Mesenchymal stem cell (in vitro differentiated cells and primary cell): Measurements from ENCODE around the gene PTPRR.

Experiments used
- DNase-seq: peaks from one replicate; pipeline ENCODE4 v3.0.0-alpha.2; 2013
- H2AFZ ChIP-seq: one replicate; pipeline ENCODE4 v1.6.1; 2013; ENCODE audit warnings: low read depth, mild to moderate bottlenecking, control low read depth, inconsistent platforms, low read length, moderate library complexity
- H2AK5ac ChIP-seq: 2 replicates; pipeline ENCODE4 v1.6.1; 2013; ENCODE audit warnings: low read length, moderate library complexity, mild to moderate bottlenecking, inconsistent platforms; ENCODE audit not compliant: severe bottlenecking
- H2BK120ac ChIP-seq: one replicate; pipeline ENCODE4 v1.6.1; 2013; ENCODE audit warnings: low read depth, mild to moderate bottlenecking, inconsistent platforms, low read length, moderate library complexity
- H2BK12ac ChIP-seq, 2 experiments: one replicate each; pipeline ENCODE4 v1.6.1; 2013; ENCODE audit warnings: inconsistent platforms in 2 of 2, low read length in 2 of 2, mild to moderate bottlenecking in 2 of 2, moderate library complexity in 2 of 2, control low read depth in 1 of 2
- H2BK15ac ChIP-seq: one replicate; pipeline ENCODE4 v1.6.1; 2013; ENCODE audit warnings: mild to moderate bottlenecking, low read depth, inconsistent platforms; ENCODE audit not compliant: poor library complexity, severe bottlenecking
- H2BK5ac ChIP-seq: 2 replicates; pipeline ENCODE4 v1.6.1; 2013; ENCODE audit warnings: low read depth, mild to moderate bottlenecking, low read length, control low read depth, inconsistent platforms; ENCODE audit not compliant: poor library complexity, severe bottlenecking
- H3K14ac ChIP-seq, 2 experiments: one replicate each; pipeline ENCODE4 v1.6.1; 2013; ENCODE audit warnings: inconsistent platforms in 2 of 2, low read length in 2 of 2, control low read depth in 1 of 2, mild to moderate bottlenecking in 1 of 2, moderate library complexity in 1 of 2
- H3K18ac ChIP-seq, 2 experiments: one replicate each; pipeline ENCODE4 v1.6.1; 2013; ENCODE audit warnings: inconsistent platforms in 2 of 2, low read length in 2 of 2, control low read depth in 1 of 2, low read depth in 1 of 2, mild to moderate bottlenecking in 1 of 2
- H3K23ac ChIP-seq, 2 experiments: one replicate each; pipeline ENCODE4 v1.6.1; 2013; ENCODE audit warnings: inconsistent platforms in 2 of 2, low read length in 2 of 2, mild to moderate bottlenecking in 2 of 2, moderate library complexity in 2 of 2, control low read depth in 1 of 2
- H3K27ac ChIP-seq: 2 replicates; pipeline ENCODE4 v1.5.1; 2013; ENCODE audit warnings: mild to moderate bottlenecking, moderate library complexity, low read length, control low read depth, inconsistent platforms; ENCODE audit not compliant: poor library complexity, severe bottlenecking
- H3K27me3 ChIP-seq, 2 experiments: 2 replicates each; pipeline versions ENCODE4 v1.6.1 to v1.7.0; 2013; ENCODE audit warnings: low read length in 2 of 2, mild to moderate bottlenecking in 2 of 2, moderate library complexity in 2 of 2, control low read depth in 1 of 2, inconsistent platforms in 1 of 2; ENCODE audit not compliant: control insufficient read depth in 1 of 2, insufficient read depth in 1 of 2
- H3K36me3 ChIP-seq, 2 experiments: 2 replicates each; pipeline versions ENCODE4 v1.6.1 to v1.7.0; 2013; ENCODE audit warnings: low read length in 2 of 2, control low read depth in 1 of 2, inconsistent platforms in 1 of 2, low read depth in 1 of 2, mild to moderate bottlenecking in 1 of 2; ENCODE audit not compliant: insufficient read depth in 2 of 2, control insufficient read depth in 1 of 2
- H3K4ac ChIP-seq, 2 experiments: one replicate each; pipeline ENCODE4 v1.6.1; 2013; ENCODE audit warnings: inconsistent platforms in 2 of 2, low read length in 2 of 2, mild to moderate bottlenecking in 2 of 2, moderate library complexity in 2 of 2, control low read depth in 1 of 2, low read depth in 1 of 2
- H3K4me1 ChIP-seq: 2 replicates; pipeline ENCODE4 v1.6.1; 2013; ENCODE audit warnings: low read depth, low read length, control low read depth; ENCODE audit not compliant: control insufficient read depth, insufficient read depth
- H3K4me2 ChIP-seq: 2 replicates; pipeline ENCODE4 v1.6.1; 2013; ENCODE audit warnings: low read length, mild to moderate bottlenecking, inconsistent platforms; ENCODE audit not compliant: poor library complexity, severe bottlenecking
- H3K4me3 ChIP-seq, 2 experiments: 2 replicates each; pipeline versions ENCODE4 v1.5.1 to v1.7.0; 2013; ENCODE audit warnings: low read length in 2 of 2, mild to moderate bottlenecking in 2 of 2, control low read depth in 1 of 2, low read depth in 1 of 2; ENCODE audit not compliant: insufficient read depth in 1 of 2
- H3K79me1 ChIP-seq: replicated peaks from 2 replicates; pipeline ENCODE4 v1.6.1; 2013; ENCODE audit warnings: mild to moderate bottlenecking, control low read depth, low read length, inconsistent platforms; ENCODE audit not compliant: poor library complexity, severe bottlenecking
- H3K9ac ChIP-seq: 2 replicates; pipeline ENCODE4 v1.7.0; 2013; ENCODE audit warnings: mild to moderate bottlenecking, low read length, moderate library complexity
- H3K9me3 ChIP-seq: 2 replicates; pipeline ENCODE4 v1.7.0; 2013; ENCODE audit warnings: mild to moderate bottlenecking, low read length; ENCODE audit not compliant: control insufficient read depth
- H4K8ac ChIP-seq: one replicate; pipeline ENCODE4 v1.6.1; 2013; ENCODE audit warnings: inconsistent platforms, mild to moderate bottlenecking, low read length, moderate library complexity
- H4K91ac ChIP-seq: one replicate; pipeline ENCODE4 v1.6.1; 2013; ENCODE audit warnings: mild to moderate bottlenecking, low read length, inconsistent platforms
- WGBS: methylation state at CpG from one replicate; pipeline ENCODE4 v1.1.7; 2013; ENCODE audit warnings: mixed read lengths; 5-methylcytosine and 5-hydroxymethylcytosine counted together

Gene PTPRR

GRCh38 chr12:70955415-70955814, 34.9 kb upstream of the PTPRR start:
- no CpG with 5 or more reads among the region's 1 CpG for whole genome bisulfite sequencing
- Histone ChIP-seq H3K4me2 (no peak overlapping the region), H2AFZ (no peak overlapping the region), H2BK120ac (no peak overlapping the region), H4K8ac (no peak overlapping the region), H3K9ac (no peak overlapping the region), H3K27ac (no peak overlapping the region), H3K4me1 (no peaks in the 10 kb centered on the region), H2BK12ac (no peak overlapping the region), H3K36me3 (no peaks in the 10 kb centered on the region), H4K91ac (no peak overlapping the region), H3K9me3 (peaks cover 6% of the 10 kb centered on the region), H3K27me3 (no peaks in the 10 kb centered on the region), H3K79me1 (no peaks in the 10 kb centered on the region), H2BK15ac (no peak overlapping the region), H3K18ac (no peak overlapping the region), H3K4me3 (no peak overlapping the region), H2BK5ac (no peak overlapping the region), H2AK5ac (no peak overlapping the region), H3K4ac (no peak overlapping the region), H3K14ac (no peak overlapping the region), H3K23ac (no peak overlapping the region)
- DNase-seq: no peak

- Histone ChIP-seq H3K27me3 (no peaks in the 10 kb centered on the region), H4K91ac (no peak overlapping the region), H2AK5ac (no peak overlapping the region), H3K79me1 (no peaks in the 10 kb centered on the region), H3K36me3 (no peaks in the 10 kb centered on the region), H3K27ac (no peak overlapping the region), H2BK15ac (no peak overlapping the region), H3K18ac (no peak overlapping the region), H2AFZ (no peak overlapping the region), H3K9me3 (no peaks in the 10 kb centered on the region), H3K9ac (no peak overlapping the region), H2BK12ac (no peak overlapping the region), H2BK5ac (no peak overlapping the region), H4K8ac (no peak overlapping the region), H3K4me2 (no peak overlapping the region), H3K4me1 (no peaks in the 10 kb centered on the region), H3K4me3 (no peak overlapping the region), H2BK120ac (no peak overlapping the region), H3K14ac (no peak overlapping the region), H3K4ac (no peak overlapping the region), H3K23ac (no peak overlapping the region)
- 66% methylated on average over 2 of the region's 2 CpGs for WGBS
- no peak for DNase-seq
These were observed 29.9 kb upstream of the PTPRR start for GRCh38 chr12:70950451-70950850.

GRCh38 chr12:70948976-70949336, 28.4 kb upstream of the PTPRR start:
- no peak overlapping the region for H4K8ac ChIP-seq
- no peak overlapping the region for H4K91ac ChIP-seq
- H2BK5ac ChIP-seq: no peak overlapping the region
- no peaks in the 10 kb centered on the region for H3K36me3 ChIP-seq
- H3K9ac ChIP-seq: no peak overlapping the region
- H3K9me3 ChIP-seq: no peaks in the 10 kb centered on the region
- DNase-seq: no peak
- no peaks in the 10 kb centered on the region for H3K27me3 ChIP-seq
- H2AK5ac ChIP-seq: no peak overlapping the region
- H3K14ac ChIP-seq: no peak overlapping the region
- no peak overlapping the region for H3K4me3 ChIP-seq
- peak overlapping the region; percentile 3 for H3K27ac ChIP-seq
- no peak overlapping the region for H2BK15ac ChIP-seq
- H3K23ac ChIP-seq: no peak overlapping the region
- no peak overlapping the region for H3K4ac ChIP-seq
- H3K4me1 ChIP-seq: no peaks in the 10 kb centered on the region
- H2BK120ac ChIP-seq: no peak overlapping the region
- no peaks in the 10 kb centered on the region for H3K79me1 ChIP-seq
- H3K18ac ChIP-seq: no peak overlapping the region
- no peak overlapping the region for H2BK12ac ChIP-seq
- H2AFZ ChIP-seq: no peak overlapping the region
- H3K4me2 ChIP-seq: no peak overlapping the region

GRCh38 chr12:70948236-70948975, 27.9 kb upstream of the PTPRR start:
- Histone ChIP-seq H2AK5ac (no peak overlapping the region), H3K9me3 (no peaks in the 10 kb centered on the region), H3K23ac (no peak overlapping the region), H4K91ac (no peak overlapping the region), H3K27ac (no peak overlapping the region), H3K36me3 (no peaks in the 10 kb centered on the region), H3K79me1 (no peaks in the 10 kb centered on the region), H2BK15ac (no peak overlapping the region), H2BK120ac (no peak overlapping the region), H3K27me3 (no peaks in the 10 kb centered on the region), H3K4me2 (no peak overlapping the region), H3K4ac (no peak overlapping the region), H3K18ac (no peak overlapping the region), H2BK5ac (no peak overlapping the region), H2BK12ac (no peak overlapping the region), H3K4me3 (no peak overlapping the region), H3K9ac (no peak overlapping the region), H4K8ac (no peak overlapping the region), H3K4me1 (no peaks in the 10 kb centered on the region), H3K14ac (no peak overlapping the region), H2AFZ (no peak overlapping the region)
- DNase-seq: no peak
- 91% methylated on average over 6 of the region's 6 CpGs for WGBS
